ENCODE data around the gene RHOU. TPM values are rescaled to one million over a fixed set of nuclear protein-coding genes. Genes with fewer than 3 reads are reported as not detected.

The RHOU gene
- total RNA-seq, 1 donor from 2014 or later: 20.1 TPM

DNA sequence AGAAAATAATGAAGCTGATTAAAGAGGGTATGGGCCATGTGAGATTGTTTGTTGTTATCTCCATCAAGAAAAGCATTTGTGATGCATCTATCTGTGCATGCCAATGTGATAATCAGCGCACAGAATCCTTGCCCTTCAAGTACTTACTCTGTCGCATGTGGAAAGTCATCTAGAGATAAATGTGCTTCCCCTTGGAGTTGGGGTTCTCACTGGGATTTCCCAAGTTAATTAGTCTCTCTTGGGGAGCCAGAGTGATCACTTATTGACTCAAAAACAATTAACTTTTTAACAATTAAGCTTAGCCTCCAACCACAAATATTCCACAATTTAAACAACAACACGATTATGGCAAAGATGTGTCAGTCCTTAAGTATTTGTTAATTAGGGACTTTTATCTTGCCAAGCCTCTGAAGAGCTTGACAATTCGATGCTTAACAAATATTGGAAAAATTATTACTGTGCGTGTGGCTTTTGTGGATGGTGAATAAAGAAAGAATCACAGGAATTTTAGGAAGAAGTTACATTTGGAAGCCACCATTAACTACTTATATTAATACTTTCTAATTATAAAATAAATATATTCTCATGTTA, 17.5 kb downstream of the RHOU start:
- H3K4me1 Mint-ChIP-seq: peaks cover 13% of the 10 kb centered on the region
- H3K4me3 Mint-ChIP-seq: no peak overlapping the region
- no peaks in the 10 kb centered on the region for H3K36me3 Mint-ChIP-seq (ENCODE audit: low read depth)
- peaks cover 19% of the 10 kb centered on the region for H3K27me3 Mint-ChIP-seq (ENCODE audit: low read depth)
- H3K9me3 Mint-ChIP-seq: no peaks in the 10 kb centered on the region
- DNase-seq (ENCODE audit: low read depth, low spot score): no peak
- no peak overlapping the region for H3K27ac Mint-ChIP-seq (ENCODE audit: unreplicated experiment)
- TF ChIP-seq, protein P1, sequence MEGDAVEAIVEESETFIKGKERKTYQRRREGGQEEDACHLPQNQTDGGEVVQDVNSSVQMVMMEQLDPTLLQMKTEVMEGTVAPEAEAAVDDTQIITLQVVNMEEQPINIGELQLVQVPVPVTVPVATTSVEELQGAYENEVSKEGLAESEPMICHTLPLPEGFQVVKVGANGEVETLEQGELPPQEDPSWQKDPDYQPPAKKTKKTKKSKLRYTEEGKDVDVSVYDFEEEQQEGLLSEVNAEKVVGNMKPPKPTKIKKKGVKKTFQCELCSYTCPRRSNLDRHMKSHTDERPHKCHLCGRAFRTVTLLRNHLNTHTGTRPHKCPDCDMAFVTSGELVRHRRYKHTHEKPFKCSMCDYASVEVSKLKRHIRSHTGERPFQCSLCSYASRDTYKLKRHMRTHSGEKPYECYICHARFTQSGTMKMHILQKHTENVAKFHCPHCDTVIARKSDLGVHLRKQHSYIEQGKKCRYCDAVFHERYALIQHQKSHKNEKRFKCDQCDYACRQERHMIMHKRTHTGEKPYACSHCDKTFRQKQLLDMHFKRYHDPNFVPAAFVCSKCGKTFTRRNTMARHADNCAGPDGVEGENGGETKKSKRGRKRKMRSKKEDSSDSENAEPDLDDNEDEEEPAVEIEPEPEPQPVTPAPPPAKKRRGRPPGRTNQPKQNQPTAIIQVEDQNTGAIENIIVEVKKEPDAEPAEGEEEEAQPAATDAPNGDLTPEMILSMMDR (conservative IDR thresholded peaks at IDR 0.05): no peak

DNA sequence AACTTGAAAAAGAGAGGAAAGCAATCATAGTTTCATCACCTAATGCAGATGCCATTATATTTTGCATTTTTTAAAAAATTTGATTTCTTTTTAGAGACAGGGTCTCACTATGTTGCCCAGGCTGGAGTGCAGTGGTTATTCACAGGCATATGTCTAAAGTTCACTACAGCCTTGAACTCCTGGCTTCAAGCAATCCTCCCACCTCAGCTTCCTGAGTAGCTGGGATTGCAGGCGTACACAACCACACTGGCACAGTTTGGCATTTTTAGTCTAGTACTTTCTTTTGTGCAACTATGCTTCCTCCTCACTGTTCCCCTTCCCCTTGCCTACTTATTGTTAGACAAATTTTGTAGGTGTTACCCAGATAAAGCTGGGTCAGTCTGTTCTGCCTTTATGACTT, 18.0 kb downstream of the RHOU start:
- H3K36me3 Mint-ChIP-seq (ENCODE audit: low read depth): no peaks in the 10 kb centered on the region
- DNase-seq (ENCODE audit: low read depth, low spot score): no peak
- H3K4me3 Mint-ChIP-seq: no peak overlapping the region
- H3K27ac Mint-ChIP-seq (ENCODE audit: unreplicated experiment): no peak overlapping the region
- TF ChIP-seq, protein P1 (conservative IDR thresholded peaks at IDR 0.05): no peak
- H3K27me3 Mint-ChIP-seq (ENCODE audit: low read depth): peaks cover 19% of the 10 kb centered on the region
- H3K4me1 Mint-ChIP-seq: peaks cover 13% of the 10 kb centered on the region
- H3K9me3 Mint-ChIP-seq: no peaks in the 10 kb centered on the region

DNA sequence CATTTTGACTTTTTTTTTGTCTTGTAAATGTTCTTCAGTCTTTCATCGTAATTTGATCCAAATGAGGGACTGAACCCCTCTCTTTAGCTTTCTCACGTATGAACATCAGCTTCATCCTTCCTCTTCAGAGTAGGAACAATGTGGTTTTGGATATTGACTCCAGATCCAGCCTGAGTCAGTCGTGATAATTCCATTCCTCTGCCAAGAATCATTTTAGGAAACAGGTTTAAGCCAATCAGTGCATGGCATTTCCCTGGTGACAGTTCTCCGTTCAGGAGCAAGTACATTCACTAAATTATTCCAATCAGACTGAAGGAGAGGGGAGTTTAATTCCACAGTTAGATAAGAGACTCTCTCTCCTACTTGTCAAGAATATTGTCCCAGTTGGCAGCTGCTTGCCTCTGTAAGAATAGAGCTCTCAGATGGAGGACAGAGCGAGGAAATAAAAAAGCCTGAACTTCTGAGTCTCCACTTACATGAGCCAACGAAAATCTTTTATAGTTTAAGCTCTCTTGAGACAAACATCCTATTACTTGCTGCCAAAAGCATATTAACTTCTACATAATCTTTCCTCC, 18.6 kb downstream of the RHOU start:
- Mint-ChIP-seq H3K27ac (ENCODE audit: unreplicated experiment) (no peak overlapping the region), H3K27me3 (ENCODE audit: low read depth) (peaks cover 21% of the 10 kb centered on the region), H3K9me3 (no peaks in the 10 kb centered on the region), H3K4me3 (no peak overlapping the region), H3K4me1 (peaks cover 13% of the 10 kb centered on the region), H3K36me3 (ENCODE audit: low read depth) (no peaks in the 10 kb centered on the region)
- TF ChIP-seq, protein P1 (conservative IDR thresholded peaks at IDR 0.05): no peak
- no peak for DNase-seq (ENCODE audit: low read depth, low spot score)

DNA sequence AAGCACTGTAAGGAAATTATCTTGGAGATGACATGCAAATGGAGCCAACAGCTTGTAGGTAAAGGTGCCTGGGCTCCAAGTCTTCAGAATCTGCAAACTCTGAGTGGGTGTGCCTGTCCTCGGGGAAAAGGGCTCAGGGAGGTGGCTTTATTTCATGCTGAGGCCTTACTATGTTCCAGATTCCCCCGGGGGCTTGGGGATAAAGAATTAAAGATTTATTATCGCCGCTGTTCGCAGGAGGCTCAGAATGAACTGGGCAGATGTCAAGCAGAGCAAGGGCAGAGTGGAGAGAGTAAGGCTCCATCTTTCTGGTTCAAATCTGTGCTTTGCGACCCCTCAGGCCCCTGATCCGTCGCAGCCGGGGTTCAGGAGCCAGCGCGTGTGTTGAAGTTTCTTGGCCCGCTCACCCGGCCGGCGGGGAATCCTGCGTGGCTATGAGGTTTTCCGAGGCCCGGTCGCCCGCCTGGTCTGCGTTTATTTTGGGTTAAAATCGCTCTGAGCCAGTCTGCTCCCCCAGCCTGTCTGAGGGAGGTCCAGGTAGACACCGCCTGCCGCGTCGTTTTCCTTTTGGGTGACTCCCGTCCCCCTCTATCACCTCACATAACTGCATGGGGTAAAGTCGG, 19.5 kb downstream of the RHOU start:
- Mint-ChIP-seq H3K4me3 (no peak overlapping the region), H3K27me3 (ENCODE audit: low read depth) (peaks cover 21% of the 10 kb centered on the region), H3K9me3 (no peaks in the 10 kb centered on the region), H3K36me3 (ENCODE audit: low read depth) (no peaks in the 10 kb centered on the region), H3K4me1 (peaks cover 13% of the 10 kb centered on the region), H3K27ac (ENCODE audit: unreplicated experiment) (no peak overlapping the region)
- TF ChIP-seq, protein P1 (conservative IDR thresholded peaks at IDR 0.05): no peak
- DNase-seq (ENCODE audit: low read depth, low spot score): no peak

DNA sequence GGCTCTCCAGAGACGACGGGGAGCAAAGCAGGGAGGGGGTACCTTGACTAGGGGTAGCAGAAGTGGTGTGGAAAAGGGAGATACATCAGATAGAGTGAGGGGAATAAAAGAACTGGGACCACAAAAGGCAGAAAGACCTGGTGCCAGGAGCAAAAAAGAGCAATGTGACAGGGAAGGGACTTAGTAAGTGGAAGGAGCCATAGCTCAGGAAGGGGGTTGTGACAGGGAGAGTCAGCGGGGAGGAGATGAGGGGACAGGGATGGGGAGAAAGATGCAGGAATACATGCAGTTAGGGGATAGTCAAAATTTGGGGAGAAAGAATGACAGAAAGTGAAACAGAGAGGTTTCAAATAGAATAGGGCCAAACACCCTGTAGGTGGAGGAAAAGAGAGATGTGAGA, 20.5 kb downstream of the RHOU start:
- peaks cover 21% of the 10 kb centered on the region for H3K27me3 Mint-ChIP-seq (ENCODE audit: low read depth)

More for the DNA sequence above, 20.5 kb downstream of the RHOU start:
- peaks cover 3% of the 10 kb centered on the region for H3K9me3 Mint-ChIP-seq
- no peaks in the 10 kb centered on the region for H3K36me3 Mint-ChIP-seq (ENCODE audit: low read depth)
- TF ChIP-seq, protein P1 (conservative IDR thresholded peaks at IDR 0.05): no peak
- H3K4me1 Mint-ChIP-seq: peaks cover 13% of the 10 kb centered on the region
- H3K27ac Mint-ChIP-seq (ENCODE audit: unreplicated experiment): no peak overlapping the region
- no peak for DNase-seq (ENCODE audit: low read depth, low spot score)
- H3K4me3 Mint-ChIP-seq: no peak overlapping the region

Data from neural crest cell (in vitro differentiated cells).